HG03103 (cell line): Measurements from ENCODE around the gene PNPLA4.

Experiments used
- ATAC-seq: cut with Tn5 transposase; IDR thresholded peaks from one replicate; pipeline ENCODE4 v1.9.1; 2021; ENCODE audit warnings: low read depth; ENCODE audit not compliant: unreplicated experiment

PNPLA4 gene

GRCh38 chrX:7876957-7877356 is 50.3 kb downstream of the PNPLA4 start:
- ATAC-seq, result no peak

GRCh38 chrX:7872042-7872441 is 55.2 kb downstream of the PNPLA4 start:
- ATAC-seq, result no peak

DNA sequence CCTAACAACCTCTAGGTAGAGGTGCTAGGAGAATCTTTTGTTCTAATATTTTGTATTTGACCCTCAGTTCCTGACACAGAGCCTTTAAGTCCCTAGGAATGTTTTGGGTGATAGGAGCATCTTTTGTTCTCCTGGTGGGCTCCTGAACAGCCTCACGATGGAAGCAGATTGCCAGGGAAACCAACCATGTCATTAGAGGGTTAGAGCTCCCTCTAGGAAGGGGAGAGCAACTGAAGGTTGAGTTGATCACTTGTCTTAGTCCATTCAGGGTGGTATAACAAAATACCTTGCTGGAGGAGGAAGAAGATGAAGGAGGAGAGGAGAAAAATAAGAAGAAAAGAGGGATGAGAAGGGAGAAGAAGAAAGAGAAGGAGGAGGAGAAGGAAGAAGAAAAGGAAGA is 75.0 kb downstream of the PNPLA4 start:
- no peak for ATAC-seq
